HG03175 (cell line): ENCODE measurements around the gene MTHFSD.

ENCODE experiments used
- ATAC-seq: cut with Tn5 transposase; IDR thresholded peaks from one replicate; pipeline ENCODE4 v1.9.1; 2021; ENCODE audit warnings: mild to moderate bottlenecking, moderate library complexity; ENCODE audit not compliant: unreplicated experiment

MTHFSD gene

DNA sequence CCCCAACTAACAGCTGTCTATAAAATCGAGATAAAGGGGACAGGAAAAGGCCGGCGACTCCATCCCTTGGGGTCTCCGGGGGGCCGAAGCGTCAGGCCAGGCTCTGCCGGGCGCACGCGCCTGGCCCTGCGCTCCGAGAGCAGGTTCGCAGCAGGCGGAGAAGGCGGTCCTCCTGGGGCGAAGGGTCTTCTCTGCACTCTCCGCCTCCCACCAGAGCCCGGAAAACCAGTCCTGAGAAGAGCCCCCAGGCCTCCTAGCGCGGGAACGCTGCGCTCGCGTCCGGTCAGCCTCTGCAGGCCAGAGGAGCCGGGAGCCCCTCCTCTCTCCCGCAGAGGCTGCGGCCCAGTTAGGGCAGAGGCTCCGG lies 39.6 kb downstream of the MTHFSD start:
- ATAC-seq, result no peak

DNA sequence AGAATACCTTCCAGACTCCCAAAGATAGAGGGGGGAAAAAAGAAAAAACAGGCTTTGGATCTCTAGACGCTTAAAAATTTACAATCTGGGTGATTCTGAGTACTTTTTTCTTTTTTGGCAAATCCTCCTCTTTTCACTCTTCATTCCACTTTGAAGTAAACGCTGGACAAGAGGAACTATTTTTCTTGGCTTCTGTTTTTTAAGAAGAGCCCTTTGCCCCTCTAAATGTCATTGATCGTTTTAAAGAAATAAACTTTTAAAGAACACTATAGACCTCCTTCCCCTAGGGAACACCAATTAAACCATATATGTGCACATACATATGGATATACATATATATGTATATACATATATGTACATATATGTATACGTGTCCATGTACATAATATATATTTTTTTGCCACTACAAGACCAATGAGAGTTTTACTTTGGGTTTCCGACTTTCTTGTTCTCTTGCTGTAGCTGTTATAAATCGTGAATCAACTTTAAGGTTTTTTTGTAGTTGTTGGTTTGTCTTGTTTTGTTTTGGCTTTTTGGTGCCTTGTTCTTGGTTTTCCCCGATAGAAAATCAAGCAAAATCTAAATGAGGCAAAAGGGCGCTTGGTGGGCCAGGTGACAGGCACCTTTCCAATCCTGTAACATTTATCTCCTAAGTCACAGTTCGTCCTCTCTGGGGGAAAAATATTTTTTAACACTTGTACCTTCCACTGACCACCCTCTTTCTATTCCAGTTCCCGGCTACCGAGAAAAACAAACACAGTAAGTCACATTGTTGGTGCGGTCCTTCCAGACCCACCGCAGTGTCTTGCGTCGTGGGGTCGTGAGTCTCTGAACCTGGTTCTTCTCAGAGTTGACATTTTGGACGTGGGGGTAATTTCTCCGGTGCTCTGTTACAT lies 40.3 kb downstream of the MTHFSD start:
- ATAC-seq, result no peak

GRCh38 chr16:86513471-86514277 lies 41.4 kb downstream of the MTHFSD start:
- ATAC-seq, result no peak

- no peak for ATAC-seq
These were observed 42.1 kb downstream of the MTHFSD start for GRCh38 chr16:86512860-86513470.

DNA sequence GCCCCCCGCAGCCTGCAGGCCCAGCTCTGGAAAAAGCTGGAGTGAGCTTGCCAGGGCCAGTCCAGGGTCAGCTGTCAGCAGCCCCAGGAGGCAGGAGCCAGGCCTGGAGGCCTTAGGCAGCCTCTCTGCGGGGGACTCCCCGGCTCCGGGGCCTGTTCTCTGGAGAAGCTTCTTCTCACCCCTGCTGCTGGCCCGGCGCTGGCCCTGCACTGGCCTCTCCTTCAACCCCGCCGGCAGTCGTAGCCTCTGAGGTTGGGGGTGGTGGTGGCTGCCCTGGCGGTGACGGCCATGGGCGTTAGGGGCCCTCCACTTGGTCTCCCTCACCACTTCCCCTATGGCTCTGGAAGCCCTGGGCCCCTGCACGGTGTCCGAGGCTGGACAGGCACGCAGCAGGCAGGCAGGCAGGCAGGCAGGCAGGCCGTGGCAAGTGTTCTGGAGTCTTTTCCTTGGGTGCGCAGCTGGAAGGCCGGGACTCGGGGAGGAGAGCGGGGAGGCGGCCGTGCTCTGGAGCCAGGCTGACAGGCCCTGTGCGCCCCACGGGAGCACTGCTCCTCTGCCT lies 42.7 kb downstream of the MTHFSD start:
- ATAC-seq, result no peak

- no peak for ATAC-seq
These were observed 43.5 kb downstream of the MTHFSD start for GRCh38 chr16:86511317-86512161.

DNA sequence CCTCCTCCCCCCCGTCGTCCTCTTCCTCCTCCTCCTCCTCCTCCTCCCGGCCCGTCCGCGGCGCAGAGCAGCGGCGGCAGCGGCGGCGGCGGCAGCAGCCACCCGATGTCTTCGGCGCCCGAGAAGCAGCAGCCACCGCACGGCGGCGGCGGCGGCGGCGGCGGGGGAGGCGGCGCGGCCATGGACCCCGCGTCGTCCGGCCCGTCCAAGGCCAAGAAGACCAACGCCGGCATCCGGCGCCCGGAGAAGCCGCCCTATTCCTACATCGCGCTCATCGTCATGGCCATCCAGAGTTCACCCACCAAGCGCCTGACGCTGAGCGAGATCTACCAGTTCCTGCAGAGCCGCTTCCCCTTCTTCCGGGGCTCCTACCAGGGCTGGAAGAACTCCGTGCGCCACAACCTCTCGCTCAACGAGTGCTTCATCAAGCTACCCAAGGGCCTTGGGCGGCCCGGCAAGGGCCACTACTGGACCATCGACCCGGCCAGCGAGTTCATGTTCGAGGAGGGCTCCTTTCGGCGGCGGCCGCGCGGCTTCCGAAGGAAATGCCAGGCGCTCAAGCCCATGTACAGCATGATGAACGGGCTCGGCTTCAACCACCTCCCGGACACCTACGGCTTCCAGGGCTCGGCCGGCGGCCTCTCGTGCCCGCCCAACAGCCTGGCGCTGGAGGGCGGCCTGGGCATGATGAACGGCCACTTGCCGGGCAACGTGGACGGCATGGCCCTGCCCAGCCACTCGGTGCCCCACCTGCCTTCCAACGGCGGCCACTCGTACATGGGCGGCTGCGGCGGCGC lies 44.4 kb downstream of the MTHFSD start, which contains the start of gene FOXF1:
Gene FOXF1, plus strand, starts transcription at position 63 of the 797 bp plus-strand sequence. Its CDS starts 43 bp downstream, at position 106.
- no peak for ATAC-seq

DNA sequence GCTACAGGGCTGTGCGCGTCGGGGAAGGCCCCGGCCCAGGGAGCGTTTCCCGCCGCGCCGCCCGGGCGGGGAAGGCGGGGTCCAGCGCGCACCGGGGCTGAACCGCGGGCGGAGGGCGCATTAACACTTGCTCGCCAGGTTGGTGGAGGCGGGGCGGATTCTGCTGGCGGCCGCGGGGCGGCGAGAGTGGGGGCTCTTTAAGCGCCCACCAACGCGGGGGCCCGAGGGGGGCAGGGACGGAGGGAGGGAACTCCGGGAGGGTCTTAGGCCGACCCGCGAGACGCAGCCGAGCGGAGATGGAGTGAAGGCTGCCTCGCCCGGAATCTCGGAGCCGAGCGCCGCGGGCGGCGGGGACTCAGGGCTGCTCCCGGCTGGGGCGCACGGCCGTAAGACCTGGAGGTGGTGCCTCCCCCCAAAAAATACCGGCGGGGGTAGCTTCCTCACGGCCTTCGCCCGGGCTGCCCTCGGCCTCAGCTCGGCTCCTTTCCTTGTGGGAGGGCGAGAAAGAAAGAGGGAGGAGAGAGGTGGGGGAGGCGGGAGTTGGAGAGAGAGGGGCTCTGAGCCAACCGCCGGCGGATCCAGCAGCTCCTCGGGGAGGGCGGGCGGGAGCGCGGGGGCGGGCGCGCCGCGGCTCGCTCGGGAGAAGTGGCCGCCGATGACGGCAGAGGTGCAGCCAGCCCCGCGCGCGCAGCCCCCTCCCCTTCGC lies 45.1 kb downstream of the MTHFSD start:
- no peak for ATAC-seq

DNA sequence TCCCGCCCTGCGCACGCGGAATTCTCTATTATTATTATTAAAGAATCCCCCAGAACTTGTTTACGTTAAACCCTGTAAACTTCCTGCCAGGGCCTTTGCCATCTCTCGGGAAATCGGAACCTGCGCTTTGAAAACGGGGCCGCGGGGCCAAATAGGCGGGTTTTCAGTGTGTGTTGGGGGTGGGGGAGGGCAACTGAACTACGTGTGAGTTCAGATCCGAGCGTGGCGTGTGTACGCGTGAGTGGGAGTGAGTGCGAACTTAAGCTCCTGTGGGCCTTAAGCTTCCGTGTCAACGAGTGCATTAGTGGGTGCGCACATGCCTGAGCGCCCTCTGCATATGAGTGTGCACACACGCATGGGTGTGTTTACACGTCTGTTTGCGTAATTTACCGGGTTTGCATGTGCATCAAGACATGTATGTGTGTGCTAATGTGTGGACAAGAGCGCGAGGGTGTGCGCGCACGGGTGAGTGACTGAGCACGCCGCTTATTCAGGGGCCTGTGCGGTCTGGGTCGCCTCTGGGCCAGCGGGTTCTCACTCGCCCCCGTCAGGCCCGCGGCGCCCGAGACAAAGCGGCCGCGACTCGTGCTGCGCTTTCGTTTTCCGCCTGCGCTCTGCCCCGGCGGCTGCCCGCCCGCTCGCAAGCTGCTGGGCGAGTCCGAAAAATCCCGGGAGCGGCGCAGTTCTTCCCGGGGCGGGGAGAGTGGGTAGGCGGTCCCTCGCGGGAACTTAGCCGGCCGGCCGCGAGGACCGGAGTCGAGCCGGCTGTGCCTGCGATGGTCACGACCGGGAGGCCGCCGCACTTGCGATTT lies 45.9 kb downstream of the MTHFSD start:
- ATAC-seq, result no peak

- no peak for ATAC-seq
These were observed 46.7 kb downstream of the MTHFSD start for GRCh38 chr16:86508028-86508946.

DNA sequence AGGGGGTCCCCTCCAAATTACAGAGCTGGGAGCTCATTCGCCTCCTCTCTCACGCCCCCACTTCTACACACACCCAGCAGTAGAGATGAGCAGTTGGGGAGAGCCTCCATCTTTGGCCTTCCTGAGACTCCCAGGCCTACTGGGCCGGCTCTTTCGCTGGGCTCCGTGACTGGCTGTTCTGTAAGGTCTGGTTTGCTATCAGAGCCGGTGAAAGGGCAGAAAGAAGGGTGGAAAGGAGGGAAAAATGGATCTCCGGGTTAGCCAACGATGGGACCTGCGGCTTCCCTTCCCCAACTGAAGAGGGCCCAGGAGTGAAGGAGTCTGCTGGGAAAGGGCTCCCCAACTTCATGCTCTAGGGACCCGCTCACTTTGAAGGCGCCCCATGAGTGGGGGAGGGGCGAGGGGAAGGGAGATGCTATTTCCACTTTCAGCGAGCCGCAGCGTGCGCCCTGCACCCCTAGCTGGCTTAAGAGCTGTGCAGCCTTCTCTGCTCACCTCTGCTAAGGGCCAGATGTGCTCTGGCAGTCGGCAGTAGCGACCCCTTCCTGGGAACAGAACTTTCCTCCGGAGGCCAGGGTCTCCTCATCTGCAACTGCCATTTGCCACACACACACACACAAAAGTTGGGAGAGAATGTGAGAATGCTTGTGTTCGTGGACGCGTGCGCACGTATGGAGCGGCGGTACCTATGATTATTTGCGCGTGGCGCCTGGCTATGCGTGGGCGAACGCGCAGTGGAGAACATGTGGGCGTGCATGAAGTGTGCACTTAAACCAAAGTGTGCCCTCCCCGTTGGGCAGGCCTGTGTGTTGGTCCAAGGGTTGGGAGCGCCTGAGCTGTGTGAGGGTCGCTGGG lies 47.6 kb downstream of the MTHFSD start:
- ATAC-seq, result no peak

- no peak for ATAC-seq
These were observed 48.9 kb downstream of the MTHFSD start for GRCh38 chr16:86505899-86506864.

DNA sequence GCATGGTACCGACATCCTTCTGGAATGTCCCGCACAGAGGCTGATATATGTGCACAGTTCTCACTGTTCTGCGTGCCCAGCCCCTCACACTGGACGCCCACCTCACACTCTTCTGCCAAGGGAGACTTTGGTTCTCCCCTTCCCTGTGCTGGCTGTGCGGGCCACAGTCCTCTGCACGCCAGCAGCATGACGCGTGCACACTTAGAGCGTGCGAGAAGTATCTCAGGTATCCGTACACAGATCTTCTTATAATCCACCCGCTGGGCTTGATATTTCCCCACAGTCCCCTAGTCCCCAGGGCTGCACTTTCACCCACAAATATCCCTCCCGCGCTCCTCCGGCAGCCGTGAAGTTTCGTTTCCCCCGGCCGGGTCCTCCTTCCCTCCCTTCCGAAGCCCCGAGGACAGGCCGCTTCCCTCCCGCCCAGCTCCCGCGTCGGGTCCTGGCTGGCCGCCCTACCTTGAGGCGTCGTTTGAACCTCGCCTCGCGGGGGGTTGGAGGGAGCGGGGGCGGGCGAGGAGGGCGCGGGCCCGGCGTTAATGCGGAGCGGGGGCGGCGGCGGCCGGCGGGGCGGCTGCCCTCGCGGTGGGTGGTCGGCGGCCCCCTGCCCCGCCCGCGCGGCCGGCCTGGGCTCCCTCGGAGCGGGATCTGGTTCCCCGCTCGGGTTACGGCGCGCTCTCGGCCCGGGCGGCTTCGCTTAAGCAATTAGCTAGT lies 49.7 kb downstream of the MTHFSD start:
- no peak for ATAC-seq
